H1 (cell line): Measurements from ENCODE around the gene CNFN. TPM values are rescaled to one million over a fixed set of nuclear protein-coding genes. Genes with fewer than 3 reads are reported as not detected.

Source experiments
- CTCF ChIA-PET: fragments of 300-600 bp; sonication (Branson Sonifier 250); formaldehyde crosslinking; loops from one replicate; lab custom pipeline; 2021; ENCODE audit not compliant: partially characterized antibody; lab: Charles Lee
- POLR2A ChIA-PET: fragments of 300-600 bp; sonication (Branson Sonifier 250); formaldehyde crosslinking; loops from one replicate; lab custom pipeline; 2021; ENCODE audit warnings: inconsistent platforms; ENCODE audit not compliant: partially characterized antibody; lab: Charles Lee
- DNase-seq, 2 experiments: peaks; one replicate each; pipeline versions ENCODE4 v3.0.0 to v3.0.0-alpha.2; 2010 to 2022; ENCODE audit warnings: low spot score in 2 of 2, low read depth in 1 of 2, mixed read lengths in 1 of 2
- FAIRE-seq: peaks from 2 replicates; lab custom pipeline; 2011; peaks lifted over from hg19 to GRCh38; lab: Jason Lieb, UNC
- H2AFZ ChIP-seq: 2 replicates; pipeline ENCODE4 v1.8.1; 2012; ENCODE audit warnings: low read length, inconsistent platforms
- H2AK5ac ChIP-seq: 2 replicates; pipeline ENCODE4 v1.6.1; 2013; ENCODE audit warnings: low read depth, low read length
- H2BK120ac ChIP-seq: replicated peaks from 2 replicates; pipeline ENCODE3; 2013; ENCODE audit warnings: low read depth, low read length, inconsistent platforms
- H2BK12ac ChIP-seq: 2 replicates; pipeline ENCODE4 v1.6.1; 2013; ENCODE audit warnings: low read depth, low read length
- H2BK15ac ChIP-seq: 2 replicates; pipeline ENCODE4 v1.6.1; 2013; ENCODE audit warnings: low read length
- H2BK20ac ChIP-seq: 2 replicates; pipeline ENCODE4 v1.6.1; 2013; ENCODE audit warnings: low read length
- H2BK5ac ChIP-seq: 2 replicates; pipeline ENCODE4 v1.6.1; 2013; ENCODE audit warnings: low read depth, low read length
- H3K14ac ChIP-seq: 2 replicates; pipeline ENCODE4 v1.6.1; 2013; ENCODE audit warnings: inconsistent platforms; ENCODE audit not compliant: insufficient read length
- H3K18ac ChIP-seq: 2 replicates; pipeline ENCODE4 v1.6.1; 2013; ENCODE audit warnings: low read length; ENCODE audit errors: extremely low read depth
- H3K23ac ChIP-seq: 2 replicates; pipeline ENCODE4 v1.6.1; 2013; ENCODE audit warnings: inconsistent platforms; ENCODE audit not compliant: insufficient read length
- H3K23me2 ChIP-seq: 2 replicates; pipeline ENCODE4 v1.6.1; 2013; ENCODE audit warnings: low read depth, low read length
- H3K27ac ChIP-seq: 2 replicates; pipeline ENCODE4 v1.6.1; 2011; ENCODE audit warnings: low read depth, low read length, inconsistent platforms
- H3K27me3 ChIP-seq, 4 experiments: replicated peaks in 1 of 4; 1 replicate in 1 of 4; 2 replicates in 3 of 4; pipeline versions ENCODE4 v1.6.1 to v1.8.1; 2011 to 2013; ENCODE audit warnings: low read length in 3 of 4, mild to moderate bottlenecking in 3 of 4, inconsistent platforms in 2 of 4, mixed read lengths in 2 of 4, moderate library complexity in 1 of 4; ENCODE audit not compliant: control insufficient read depth in 3 of 4, insufficient read depth in 3 of 4; ENCODE audit errors: extremely low read depth in 1 of 4
- H3K36me3 ChIP-seq, 4 experiments: 2 replicates each; pipeline versions ENCODE4 v1.6.1 to v1.8.1; 2011 to 2013; ENCODE audit warnings: mild to moderate bottlenecking in 4 of 4, low read length in 3 of 4, moderate library complexity in 2 of 4, control low read depth in 1 of 4, inconsistent platforms in 1 of 4; ENCODE audit not compliant: insufficient read depth in 4 of 4, control insufficient read depth in 2 of 4
- H3K4ac ChIP-seq: replicated peaks from 2 replicates; pipeline ENCODE3; 2013; ENCODE audit warnings: low read length, low read depth, mixed read lengths, inconsistent platforms; ENCODE audit not compliant: insufficient read length
- H3K4me1 ChIP-seq, 4 experiments: replicated peaks in 1 of 4; 1 replicate in 1 of 4; 2 replicates in 3 of 4; pipeline versions ENCODE4 v1.6.1 to v1.8.1; 2011 to 2013; ENCODE audit warnings: low read length in 3 of 4, inconsistent platforms in 2 of 4, mixed read lengths in 1 of 4; ENCODE audit not compliant: insufficient read depth in 4 of 4, control insufficient read depth in 3 of 4
- H3K4me2 ChIP-seq, 2 experiments: 2 replicates each; pipeline versions ENCODE4 v1.6.1 to v1.8.1; 2011 to 2013; ENCODE audit warnings: low read depth in 2 of 2, low read length in 2 of 2, control low read depth in 1 of 2, inconsistent platforms in 1 of 2, mild to moderate bottlenecking in 1 of 2; ENCODE audit not compliant: insufficient read depth in 1 of 2
- H3K4me3 ChIP-seq, 4 experiments: fragments of 200-600, 300-600 bp in 1 of 4; sonication (generic), shearing (Covaris generic), sonication (Bioruptor Twin) in 1 of 4; 2 replicates each; pipeline versions ENCODE4 v1.5.1 to v1.8.1; 2011 to 2016; ENCODE audit warnings: low read length in 4 of 4, low read depth in 3 of 4, control low read depth in 2 of 4, inconsistent platforms in 2 of 4, mild to moderate bottlenecking in 2 of 4, mixed read lengths in 1 of 4, moderate library complexity in 1 of 4; ENCODE audit not compliant: insufficient read depth in 2 of 4; ENCODE audit errors: extremely low read depth in 1 of 4
- H3K56ac ChIP-seq: replicated peaks from 2 replicates; pipeline ENCODE3; 2013; ENCODE audit warnings: low read depth, mild to moderate bottlenecking, mixed read lengths, low read length, inconsistent platforms; ENCODE audit not compliant: insufficient read length
- H3K79me1 ChIP-seq: 2 replicates; pipeline ENCODE4 v1.6.1; 2013; ENCODE audit warnings: low read depth, low read length, control low read depth
- H3K79me2 ChIP-seq, 2 experiments: 2 replicates each; pipeline versions ENCODE4 v1.6.1 to v1.8.1; 2012 to 2013; ENCODE audit warnings: low read length in 2 of 2, mild to moderate bottlenecking in 2 of 2, inconsistent platforms in 1 of 2; ENCODE audit not compliant: insufficient read depth in 2 of 2, control insufficient read depth in 1 of 2
- H3K9ac ChIP-seq, 4 experiments: replicated peaks in 1 of 4; 1 replicate in 1 of 4; 2 replicates in 3 of 4; pipeline versions ENCODE4 v1.6.1 to v1.8.1; 2011 to 2013; ENCODE audit warnings: low read depth in 3 of 4, low read length in 3 of 4, control low read depth in 2 of 4, mild to moderate bottlenecking in 2 of 4, moderate library complexity in 2 of 4, inconsistent platforms in 1 of 4; ENCODE audit errors: extremely low read depth in 1 of 4
- H3K9me3 ChIP-seq, 2 experiments: 2 replicates each; pipeline versions ENCODE4 v1.6.1 to v1.8.1; 2012 to 2013; ENCODE audit warnings: mild to moderate bottlenecking in 2 of 2, moderate library complexity in 2 of 2, control low read depth in 1 of 2, inconsistent platforms in 1 of 2, low read depth in 1 of 2, low read length in 1 of 2, mixed read lengths in 1 of 2; ENCODE audit not compliant: insufficient read depth in 2 of 2
- H4K20me1 ChIP-seq, 2 experiments: replicated peaks in 1 of 2; 2 replicates each; pipeline versions ENCODE3 to v1.8.1; 2011 to 2013; ENCODE audit warnings: inconsistent platforms in 2 of 2, low read length in 2 of 2, mild to moderate bottlenecking in 1 of 2; ENCODE audit not compliant: insufficient read depth in 2 of 2, control insufficient read depth in 1 of 2
- H4K5ac ChIP-seq: 2 replicates; pipeline ENCODE4 v1.6.1; 2013; ENCODE audit warnings: low read length, low read depth, mixed read lengths, inconsistent platforms; ENCODE audit not compliant: insufficient read length
- H4K8ac ChIP-seq: 2 replicates; pipeline ENCODE4 v1.8.0; 2013; ENCODE audit warnings: mild to moderate bottlenecking, moderate library complexity, low read length, inconsistent platforms; ENCODE audit not compliant: insufficient read depth; ENCODE audit errors: extremely low read depth
- H4K91ac ChIP-seq: replicated peaks from 2 replicates; pipeline ENCODE3; 2013; ENCODE audit warnings: low read length, mixed read lengths, inconsistent platforms; ENCODE audit not compliant: insufficient read length
- BACH1 ChIP-seq: IDR thresholded peaks from 2 replicates; pipeline ENCODE4 v1.6.1; 2012; ENCODE audit warnings: low read length, improper control_type of control experiment
- MAX ChIP-seq: IDR thresholded peaks from 2 replicates; pipeline ENCODE4 v1.6.1; 2012; ENCODE audit warnings: inconsistent platforms
- POLR2A ChIP-seq, 2 experiments: IDR thresholded peaks; 1 replicate in 1 of 2; 2 replicates in 1 of 2; pipeline ENCODE4 v1.6.1; 2011; ENCODE audit warnings: low read depth in 2 of 2, low read length in 2 of 2, mild to moderate bottlenecking in 2 of 2; ENCODE audit errors: control extremely low read depth in 1 of 2
- SUZ12 ChIP-seq: fragments of 200-600 bp; sonication (generic); IDR thresholded peaks from 2 replicates; pipeline ENCODE4 v1.6.1; 2012; ENCODE audit warnings: mild to moderate bottlenecking, inconsistent platforms, low read length, moderate library complexity, mixed read lengths
- WGBS, 2 experiments: shearing (Covaris generic) in 1 of 2; methylation state at CpG; one replicate each; pipeline versions ENCODE4 v1.1.6 to v1.1.7; 2013 to 2015; ENCODE audit warnings: low lambda C conversion rate in 2 of 2, mixed read lengths in 2 of 2, inconsistent platforms in 1 of 2, low coverage in 1 of 2, missing lambda C conversion rate in 1 of 2; ENCODE audit not compliant: insufficient replicate concordance in 2 of 2, insufficient coverage in 1 of 2, insufficient read length in 1 of 2; ENCODE audit errors: extremely low coverage in 1 of 2, missing lambda C conversion rate in 1 of 2; 5-methylcytosine and 5-hydroxymethylcytosine counted together
- polyA plus RNA-seq, 7 experiments: library from polyadenylated mRNA; depleted of rRNA in 3 of 7; stranded (reverse) in 5 of 7; unstranded in 2 of 7; fragments of >200 nt in 5 of 7; fragments of 200-250 nt in 2 of 7; gene quantifications; 1 replicate in 5 of 7; 2 replicates in 1 of 7; 4 replicates in 1 of 7; pipeline versions ENCODE4 v1.2.1 to v1.2.3, GENCODE V29; 2011 to 2013; ENCODE audit warnings: missing spikeins in 2 of 7, mixed read lengths in 2 of 7
- total RNA-seq: library from RNA; stranded (reverse); fragmentation: NEBNext Ultra II Directional; extraction: Animal tissue kit (Norgen Biotek cat#: 25700); gene quantifications from 2 replicates; pipeline ENCODE4 v1.2.1, GENCODE V29; 2021

CNFN gene
- total and polyA plus RNA-seq, 2 of the 8 experiments (the other 6 are each of a cell fraction or from before 2014, with no cell fraction given) = 8.9 to 31.5 TPM

- Histone ChIP-seq H4K91ac (no peak overlapping the region), H3K27ac (no peak overlapping the region), H3K23me2 (peaks cover 7% of the 10 kb centered on the region; the same call in 1 of the 2 replicates), H3K4me3 (no peak overlapping the region), H3K18ac (no peak overlapping the region), H2BK12ac (no peak overlapping the region), H4K20me1 (peaks cover under 1 to 6% of the 10 kb centered on the region in 2 experiments), H3K9ac (no peak overlapping the region), H3K56ac (no peak overlapping the region), H4K5ac (no peak overlapping the region), H3K27me3 (peaks cover 13 to 38% (median 31%) of the 10 kb centered on the region in 4 experiments), H3K79me2 (no peaks in the 10 kb centered on the region), H2BK15ac (no peak overlapping the region), H2BK5ac (no peak overlapping the region), H3K36me3 (no peaks in the 10 kb centered on the region), H4K8ac (no peak overlapping the region), H3K4me2 (no peak overlapping the region), H3K79me1 (no peaks in the 10 kb centered on the region), H3K4ac (no peak overlapping the region)
- DNase-seq (no peak), FAIRE-seq (no peak)
- CTCF ChIA-PET = interaction anchor here (0.9 to 10.3 kb wide), 4 partner anchors 9 to 25 kb away, joined by 3 to 101 read pairs (median 30); partner anchors contain the start of gene CXCL17
- TF ChIP-seq POLR2A (IDR thresholded peaks at IDR 0.05; ENCODE audit: control extremely low read depth in 1 of 2, low read depth in 2 of 2, low read length in 2 of 2) (no peak), SUZ12 (no peak), BACH1 (no peak), MAX (no peak)
- TF ChIP-seq, all 59 proteins: peak for 0
- no peak overlapping the region for H2AK5ac ChIP-seq
- peaks cover 0 to 13% (median 4%) of the 10 kb centered on the region in 4 experiments; a peak in 5 of 7 replicates for H3K4me1 ChIP-seq
- H3K23ac ChIP-seq = no peak overlapping the region
- H2AFZ ChIP-seq = no peak overlapping the region
- no peak overlapping the region for H3K14ac ChIP-seq
- H2BK120ac ChIP-seq = no peak overlapping the region
- 93% methylated on average over 3 of the region's 3 CpGs; no CpG with 5 or more reads in 1 of the 2 experiments for WGBS, 2 experiments
- H2BK20ac ChIP-seq = no peak overlapping the region
- POLR2A ChIA-PET = no interaction called here
- H3K9me3 ChIP-seq = peaks cover 4 to 9% of the 10 kb centered on the region in 2 experiments
Observed at GRCh38 chr19:42426643-42427042, 36.5 kb upstream of the CNFN start.
